Ammon's horn (tissue), 1 donor: ENCODE results near the gene C16orf89.
"Not testable (repeated sequence)": the region's sequence is repeated elsewhere in the genome, so short reads cannot be mapped to it uniquely, and the experiment has no call there.

Experiments used
- DNase-seq: peaks from one replicate; pipeline ENCODE4 v3.0.0-alpha.2; 2016; ENCODE audit warnings: low spot score

C16orf89 gene

GRCh38 chr16:5084802-5085201 is 19.0 kb upstream of the C16orf89 start:
- DNase-seq, result peak; percentile 61

GRCh38 chr16:5084099-5084731 is 18.5 kb upstream of the C16orf89 start:
- DNase-seq, result not testable (repeated sequence)

- DNase-seq, result not testable (repeated sequence)
Measured at GRCh38 chr16:5083646-5084045, 17.9 kb upstream of the C16orf89 start.

- DNase-seq, result not testable (repeated sequence)
Measured at GRCh38 chr16:5080996-5081395, 15.2 kb upstream of the C16orf89 start.

GRCh38 chr16:5080461-5080860 is 14.7 kb upstream of the C16orf89 start:
- DNase-seq, result not testable (repeated sequence)

- no peak for DNase-seq
Measured at GRCh38 chr16:5078626-5079025, 12.9 kb upstream of the C16orf89 start.

GRCh38 chr16:5077304-5077703 is 11.5 kb upstream of the C16orf89 start:
- no peak for DNase-seq

GRCh38 chr16:5075637-5076036 is 9.9 kb upstream of the C16orf89 start:
- no peak for DNase-seq

- DNase-seq, result not testable (repeated sequence)
Measured at GRCh38 chr16:5073771-5074170, 8.0 kb upstream of the C16orf89 start.

GRCh38 chr16:5073279-5073629 is 7.5 kb upstream of the C16orf89 start:
- DNase-seq, result no peak

GRCh38 chr16:5072334-5073278 is 6.8 kb upstream of the C16orf89 start:
- DNase-seq, result no peak

GRCh38 chr16:5071681-5072333 is 6.1 kb upstream of the C16orf89 start, which contains the start of gene ALG1:
Gene ALG1, plus strand, starts transcription at chr16:5071843. Its CDS starts 7 bp downstream, at chr16:5071850.
- peak; percentile 91 for DNase-seq

GRCh38 chr16:5071341-5071680 is 5.6 kb upstream of the C16orf89 start:
- DNase-seq, result no peak

- DNase-seq, result no peak
Measured at GRCh38 chr16:5070431-5071186, 4.9 kb upstream of the C16orf89 start.

GRCh38 chr16:5069854-5070253 is 4.1 kb upstream of the C16orf89 start:
- no peak for DNase-seq

- DNase-seq, result no peak
Measured at GRCh38 chr16:5069048-5069447, 3.3 kb upstream of the C16orf89 start.

GRCh38 chr16:5066511-5066910 is 755 bp upstream of the C16orf89 start:
- no peak for DNase-seq

GRCh38 chr16:5065326-5065725 is 430 bp downstream of the C16orf89 start:
- no peak for DNase-seq

- no peak for DNase-seq
Measured at GRCh38 chr16:5064915-5065314, 841 bp downstream of the C16orf89 start.

- DNase-seq, result no peak
Measured at GRCh38 chr16:5062790-5063765, 2.7 kb downstream of the C16orf89 start.

GRCh38 chr16:5062051-5062450 is 3.7 kb downstream of the C16orf89 start:
- DNase-seq, result no peak
